NCI-H82 treated with DMSO at 0.1 percent for 48 hours (cell line): ENCODE results near the gene TRIM27.
"Not testable (repeated sequence)": the region's sequence is repeated elsewhere in the genome, so short reads cannot be mapped to it uniquely, and the experiment has no call there.

Experiments
- DNase-seq: peaks from one replicate; lab custom pipeline; 2025; ENCODE audit not compliant: unreplicated experiment; lab: John Stamatoyannopoulos, UW

TRIM27 gene

GRCh38 chr6:28923318-28924102 lies at the start of gene TRIM27:
TSS of gene TRIM27 (minus strand) at chr6:28923985. CDS start at chr6:28923632, 353 bp downstream.
- peak; percentile 79 for DNase-seq

GRCh38 chr6:28970056-28970455 lies 46.3 kb upstream of the TRIM27 start:
- not testable (repeated sequence) for DNase-seq

- DNase-seq = no peak
Measured at GRCh38 chr6:28969129-28969528, 45.3 kb upstream of the TRIM27 start.

GRCh38 chr6:28968476-28968875 lies 44.7 kb upstream of the TRIM27 start:
- DNase-seq = no peak

- DNase-seq = no peak
Measured at GRCh38 chr6:28965706-28966105, 41.9 kb upstream of the TRIM27 start.

- no peak for DNase-seq
Measured at GRCh38 chr6:28960846-28961500, 37.2 kb upstream of the TRIM27 start.

- not testable (repeated sequence) for DNase-seq
Measured at GRCh38 chr6:28958561-28959243, 34.9 kb upstream of the TRIM27 start.

GRCh38 chr6:28957795-28958314 lies 34.1 kb upstream of the TRIM27 start:
- not testable (repeated sequence) for DNase-seq

- no peak for DNase-seq
Measured at GRCh38 chr6:28956331-28956730, 32.5 kb upstream of the TRIM27 start.

- peak; percentile 17 for DNase-seq
Measured at GRCh38 chr6:28953585-28954258, 29.9 kb upstream of the TRIM27 start.

- peak; percentile 57 for DNase-seq
Measured at GRCh38 chr6:28953039-28953584, 29.3 kb upstream of the TRIM27 start.

GRCh38 chr6:28949656-28950195 lies 25.9 kb upstream of the TRIM27 start:
- DNase-seq = not testable (repeated sequence)

- no peak for DNase-seq
Measured at GRCh38 chr6:28948782-28949486, 25.1 kb upstream of the TRIM27 start.

GRCh38 chr6:28947831-28948270 lies 24.1 kb upstream of the TRIM27 start:
- DNase-seq = no peak

GRCh38 chr6:28947067-28947765 lies 23.4 kb upstream of the TRIM27 start:
- no peak for DNase-seq

GRCh38 chr6:28945349-28945748 lies 21.6 kb upstream of the TRIM27 start:
- DNase-seq = no peak

GRCh38 chr6:28944412-28944865 lies 20.7 kb upstream of the TRIM27 start:
- DNase-seq = peak; percentile 40

GRCh38 chr6:28943557-28944411 lies 20.0 kb upstream of the TRIM27 start:
- DNase-seq = peak; percentile 82
